SU-DHL-6 (cell line): ENCODE data around the gene LUZP1.

ENCODE experiments used
- H2AFZ ChIP-seq: fragments of 200-600 bp; sonication (generic); 2 replicates; pipeline ENCODE4 v1.6.1; 2014; ENCODE audit warnings: low read depth, mild to moderate bottlenecking, moderate library complexity, mixed read lengths, antibody characterized with exemption, low read length; ENCODE audit not compliant: severe bottlenecking
- H3F3A ChIP-seq: fragments of 200-600 bp; shearing (Covaris generic); 2 replicates; pipeline ENCODE4 v1.6.0; 2016; ENCODE audit warnings: antibody characterized with exemption, mild to moderate bottlenecking; ENCODE audit not compliant: insufficient read depth
- H3K27ac ChIP-seq: fragments of 200-600 bp; sonication (generic); 2 replicates; pipeline ENCODE4 v1.5.1; 2016; ENCODE audit warnings: low read depth, mild to moderate bottlenecking, low read length, moderate library complexity, mixed read lengths
- H3K27me3 ChIP-seq: fragments of 200-600 bp; sonication (generic), shearing (Covaris generic); 2 replicates; pipeline ENCODE4 v1.6.0; 2014; ENCODE audit warnings: mild to moderate bottlenecking, low read length
- H3K36me3 ChIP-seq: fragments of 200-600 bp; sonication (generic); 2 replicates; pipeline ENCODE4 v1.6.1; 2014; ENCODE audit warnings: mild to moderate bottlenecking, low read length, mixed read lengths
- H3K4me2 ChIP-seq: fragments of 300-600, 200-600 bp; shearing (Covaris generic), sonication (generic); 2 replicates; pipeline ENCODE4 v1.6.0; 2014; ENCODE audit warnings: low read length, low read depth, mild to moderate bottlenecking; ENCODE audit not compliant: poor library complexity, severe bottlenecking
- H3K4me3 ChIP-seq: fragments of 200-600 bp; sonication (generic); 2 replicates; pipeline ENCODE4 v1.5.1; 2014; ENCODE audit warnings: antibody characterized with exemption, low read length, mild to moderate bottlenecking, mixed read lengths; ENCODE audit not compliant: insufficient read depth, poor library complexity, severe bottlenecking
- H3K79me2 ChIP-seq: fragments of 200-600 bp; sonication (generic); 2 replicates; pipeline ENCODE4 v1.6.1; 2014; ENCODE audit warnings: mild to moderate bottlenecking, low read length, moderate library complexity; ENCODE audit not compliant: insufficient read depth
- H3K9ac ChIP-seq: fragments of 200-600 bp; sonication (generic); 2 replicates; pipeline ENCODE4 v1.7.0; 2014; ENCODE audit warnings: mild to moderate bottlenecking, low read length
- H3K9me2 ChIP-seq: fragments of 200-600 bp; sonication (generic); replicated peaks from 2 replicates; pipeline ENCODE4 v1.6.1; 2014; ENCODE audit warnings: low read length; ENCODE audit not compliant: insufficient read depth
- H3K9me3 ChIP-seq: fragments of 200-600 bp; sonication (generic); 2 replicates; pipeline ENCODE4 v1.6.1; 2014; ENCODE audit warnings: low read length, mixed read lengths; ENCODE audit not compliant: insufficient read depth
- H4K20me1 ChIP-seq: fragments of 200-600 bp; sonication (generic); 2 replicates; pipeline ENCODE4 v1.6.1; 2014; ENCODE audit warnings: low read depth, mild to moderate bottlenecking, antibody characterized with exemption, low read length, moderate library complexity, mixed read lengths
- CTCF ChIP-seq: fragments of 200-600 bp; sonication (generic); IDR thresholded peaks from one replicate; pipeline ENCODE4 v1.5.1; 2017; ENCODE audit warnings: antibody characterized with exemption, mild to moderate bottlenecking, low read length, moderate library complexity; ENCODE audit not compliant: insufficient read depth, poor library complexity, severe bottlenecking
- EZH2phosphoT487 ChIP-seq: fragments of 200-600 bp; sonication (generic), shearing (Covaris generic); conservative IDR thresholded peaks from 2 replicates; pipeline ENCODE4 v1.6.1; 2018; ENCODE audit warnings: mild to moderate bottlenecking, antibody characterized with exemption, low read length, moderate library complexity, mixed read lengths

LUZP1 gene

GRCh38 chr1:23084880-23085279 is 83.8 kb downstream of the LUZP1 start:
- H3F3A ChIP-seq = no peaks in the 10 kb centered on the region
- no peak overlapping the region for H3K4me2 ChIP-seq
- H4K20me1 ChIP-seq = no peaks in the 10 kb centered on the region
- H3K9me3 ChIP-seq = no peaks in the 10 kb centered on the region
- no peaks in the 10 kb centered on the region for H3K27me3 ChIP-seq
- no peaks in the 10 kb centered on the region for H3K79me2 ChIP-seq
- H3K36me3 ChIP-seq = no peaks in the 10 kb centered on the region; the same call in 1 of the 2 replicates
- H3K9ac ChIP-seq = no peak overlapping the region
- no peak overlapping the region for H3K27ac ChIP-seq
- H3K9me2 ChIP-seq = no peaks in the 10 kb centered on the region
- TF ChIP-seq EZH2phosphoT487 (no peak), CTCF (no peak)
- H3K4me3 ChIP-seq = no peak overlapping the region
- no peak overlapping the region for H2AFZ ChIP-seq

DNA sequence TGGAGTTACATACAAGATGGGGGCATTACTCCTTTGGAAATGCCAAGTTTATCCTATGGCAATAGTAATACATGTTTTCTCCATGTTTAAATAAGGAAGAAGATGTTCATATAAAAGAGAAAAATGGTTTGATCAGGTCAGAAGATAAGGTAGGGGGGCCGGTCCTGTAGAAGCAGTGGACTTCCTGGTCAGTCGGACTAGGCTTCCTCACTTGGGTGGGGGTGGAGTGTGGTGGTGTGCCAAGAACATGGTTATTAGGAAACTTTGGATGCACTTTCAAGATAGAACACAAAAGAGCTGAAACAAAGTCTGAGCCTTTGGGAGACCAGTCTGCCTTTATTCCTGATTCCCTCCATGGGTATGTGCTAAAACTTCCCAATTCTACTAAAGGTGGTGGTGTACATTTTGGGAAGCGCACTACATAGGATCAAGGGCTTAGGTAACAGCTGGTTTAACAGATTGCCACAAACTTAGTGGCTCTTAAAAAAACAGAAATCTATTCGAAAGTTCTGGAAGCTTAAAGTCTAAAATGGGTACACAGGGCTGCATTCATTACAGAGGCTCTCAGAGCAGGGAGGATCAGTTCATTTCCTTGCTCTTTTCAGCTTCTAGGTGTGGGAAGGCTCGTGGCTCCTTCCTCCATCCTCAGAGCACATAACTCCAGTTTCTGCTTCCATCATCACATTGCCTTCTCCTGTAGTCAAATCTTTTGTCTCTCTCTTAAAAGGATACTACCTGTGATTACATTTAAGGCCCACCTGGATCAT is 84.8 kb downstream of the LUZP1 start:
- Histone ChIP-seq H3K9me2 (no peaks in the 10 kb centered on the region), H3F3A (no peaks in the 10 kb centered on the region), H3K27me3 (no peaks in the 10 kb centered on the region), H3K79me2 (no peaks in the 10 kb centered on the region), H2AFZ (no peak overlapping the region), H4K20me1 (no peaks in the 10 kb centered on the region), H3K9me3 (no peaks in the 10 kb centered on the region), H3K4me3 (no peak overlapping the region), H3K27ac (no peak overlapping the region), H3K36me3 (peaks cover 5% of the 10 kb centered on the region; the same call in 1 of the 2 replicates), H3K9ac (no peak overlapping the region), H3K4me2 (no peak overlapping the region)
- TF ChIP-seq CTCF = no peak
- TF ChIP-seq EZH2phosphoT487 = no peak

- TF ChIP-seq CTCF (no peak), EZH2phosphoT487 (no peak)
- Histone ChIP-seq H3K9me3 (no peaks in the 10 kb centered on the region), H3K9ac (no peak overlapping the region), H3F3A (no peaks in the 10 kb centered on the region), H3K27ac (no peak overlapping the region), H3K27me3 (no peaks in the 10 kb centered on the region), H3K36me3 (peaks cover 5% of the 10 kb centered on the region; the same call in 1 of the 2 replicates), H3K4me2 (no peak overlapping the region), H3K79me2 (no peaks in the 10 kb centered on the region), H3K9me2 (no peaks in the 10 kb centered on the region), H3K4me3 (no peak overlapping the region), H2AFZ (no peak overlapping the region), H4K20me1 (no peaks in the 10 kb centered on the region)
These were observed 87.3 kb downstream of the LUZP1 start for GRCh38 chr1:23081376-23081775.
